GM23248 (cell line): Measurements from ENCODE around the gene RCAN3.

ENCODE experiments used
- EZH2 ChIP-seq: fragments of 200-600 bp; sonication (generic); IDR thresholded peaks from 2 replicates; pipeline ENCODE4 v1.6.1; 2018; ENCODE audit warnings: antibody characterized with exemption, mild to moderate bottlenecking; ENCODE audit not compliant: insufficient read depth, poor library complexity, severe bottlenecking
- EZH2phosphoT487 ChIP-seq: fragments of 200-600 bp; sonication (generic); IDR thresholded peaks from 2 replicates; pipeline ENCODE4 v1.6.1; 2018; ENCODE audit warnings: antibody characterized with exemption, moderate library complexity, mild to moderate bottlenecking, low read depth; ENCODE audit not compliant: insufficient read depth

DNA sequence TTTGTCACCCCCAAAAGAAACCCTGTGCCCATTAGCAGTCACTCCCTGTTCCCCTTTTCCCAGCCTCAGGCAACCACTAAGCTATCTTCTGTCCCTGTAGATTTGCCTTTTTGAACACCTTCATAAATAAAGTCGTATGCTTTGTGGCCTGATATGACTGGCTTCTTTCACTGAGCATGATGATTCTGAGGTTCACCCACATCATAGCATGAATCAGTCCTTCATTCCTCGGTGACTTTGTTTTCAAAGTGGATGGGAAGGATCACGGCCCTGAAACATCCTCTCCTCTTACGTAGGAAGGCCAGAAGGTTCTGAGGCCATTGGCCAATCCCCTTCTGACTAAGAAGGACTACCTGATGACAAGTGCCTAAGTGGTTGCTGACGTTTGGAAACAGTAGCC, 48.0 kb upstream of the RCAN3 start:
- no peak for TF ChIP-seq EZH2phosphoT487
- no peak for TF ChIP-seq EZH2
